Suppressor macrophage treated with lipopolysaccharide for 4 hours (primary cell): ENCODE results near the gene ZNF157.

Source experiments
- DNase-seq: peaks from one replicate; pipeline ENCODE4 v3.0.0-alpha.2; 2020

ZNF157 gene

GRCh38 chrX:47447607-47448006 is 77.2 kb downstream of the ZNF157 start:
- no peak for DNase-seq

- no peak for DNase-seq
Measured at GRCh38 chrX:47448165-47448806, 77.9 kb downstream of the ZNF157 start.

GRCh38 chrX:47452112-47452511 is 81.7 kb downstream of the ZNF157 start:
- no peak for DNase-seq

GRCh38 chrX:47456080-47456479 is 85.7 kb downstream of the ZNF157 start:
- no peak for DNase-seq

GRCh38 chrX:47458528-47458927 is 88.2 kb downstream of the ZNF157 start:
- DNase-seq, result no peak

GRCh38 chrX:47460561-47460960 is 90.2 kb downstream of the ZNF157 start:
- no peak for DNase-seq
